A549 (cell line): Measurements from ENCODE around the gene TMEM170A.

Experiments
- EP300 ChIP-seq, 2 experiments: fragments of >200 bp; sonication (Bioruptor Twin); formaldehyde crosslinking; IDR thresholded peaks; 2 replicates in 1 of 2; 3 replicates in 1 of 2; pipeline ENCODE4 v1.6.1; 2016 to 2017
- MAZ ChIP-seq: fragments of 150-350 bp; IDR thresholded peaks from 2 replicates; pipeline ENCODE4 v1.6.1; 2014; ENCODE audit warnings: antibody characterized with exemption, low read depth, low read length, borderline replicate concordance
- MYC ChIP-seq: IDR thresholded peaks from 2 replicates; pipeline ENCODE4 v1.6.1; 2012; ENCODE audit warnings: mild to moderate bottlenecking, inconsistent platforms, low read length, improper control_type of control experiment, borderline replicate concordance
- SMC3 ChIP-seq: fragments of >200 bp; sonication (Bioruptor Twin); formaldehyde crosslinking; IDR thresholded peaks from 3 replicates; pipeline ENCODE4 v1.6.1; 2018; ENCODE audit warnings: inconsistent platforms

DNA sequence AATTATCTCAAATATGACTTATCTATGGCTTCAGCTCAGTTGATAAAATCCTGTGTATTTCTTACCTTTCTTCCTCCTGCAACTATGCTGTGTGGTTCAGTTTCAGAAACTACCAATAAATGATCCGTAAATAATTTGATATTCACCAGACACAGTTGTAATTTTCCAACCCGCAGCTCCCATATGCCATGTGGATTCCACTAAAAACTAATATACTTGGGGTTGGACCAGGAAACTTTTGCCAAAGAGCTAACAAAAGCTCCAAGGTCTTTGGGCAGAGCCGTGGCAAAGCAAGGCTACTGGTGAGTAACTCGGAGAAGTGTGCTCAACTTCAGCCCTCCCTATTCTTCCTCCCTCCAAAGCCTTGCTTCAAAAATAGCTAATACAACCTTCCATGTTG is 33.1 kb upstream of the TMEM170A start:
- TF ChIP-seq MAZ (no peak), SMC3 (no peak), EP300 (IDR thresholded peaks at IDR 0.05) (no peak), MYC (no peak)
